GM21360 (cell line): ENCODE measurements around the gene CD8A.
A peak's percentile ranks its signal among the peaks of the same experiment; 100 is the strongest.

Experiments used
- ATAC-seq: cut with Tn5 transposase; IDR thresholded peaks from one replicate; pipeline ENCODE4 v1.9.1; 2021; ENCODE audit warnings: mild to moderate bottlenecking, moderate library complexity; ENCODE audit not compliant: unreplicated experiment

CD8A gene

GRCh38 chr2:86809481-86810121 is 18.9 kb upstream of the CD8A start:
- ATAC-seq = no peak

- ATAC-seq = peak; percentile 93
Observed at GRCh38 chr2:86808315-86809161, 17.8 kb upstream of the CD8A start.

GRCh38 chr2:86807468-86808275 is 17.0 kb upstream of the CD8A start:
- ATAC-seq = no peak

GRCh38 chr2:86807133-86807467 is 16.4 kb upstream of the CD8A start:
- no peak for ATAC-seq

GRCh38 chr2:86806059-86806857 is 15.5 kb upstream of the CD8A start:
- no peak for ATAC-seq

- no peak for ATAC-seq
Observed at GRCh38 chr2:86800856-86801567, 10.3 kb upstream of the CD8A start.

GRCh38 chr2:86794861-86795260 is 4.1 kb upstream of the CD8A start:
- ATAC-seq = no peak

- ATAC-seq = no peak
Observed at GRCh38 chr2:86793752-86794151, 3.0 kb upstream of the CD8A start.

GRCh38 chr2:86791573-86791972 is 860 bp upstream of the CD8A start:
- ATAC-seq = no peak

- ATAC-seq = no peak
Observed at GRCh38 chr2:86790134-86790675, 508 bp downstream of the CD8A start.

GRCh38 chr2:86789687-86790133 is 1.0 kb downstream of the CD8A start:
- ATAC-seq = no peak

- no peak for ATAC-seq
Observed at GRCh38 chr2:86788881-86789686, 1.6 kb downstream of the CD8A start.

GRCh38 chr2:86788165-86788564 is 2.5 kb downstream of the CD8A start:
- no peak for ATAC-seq

GRCh38 chr2:86787736-86788135 is 3.0 kb downstream of the CD8A start:
- ATAC-seq = no peak

GRCh38 chr2:86786001-86786536 is 4.6 kb downstream of the CD8A start:
- ATAC-seq = no peak

- ATAC-seq = no peak
Observed at GRCh38 chr2:86785456-86785855, 5.3 kb downstream of the CD8A start.

GRCh38 chr2:86783615-86784339 is 6.9 kb downstream of the CD8A start:
- ATAC-seq = peak; percentile 80

- no peak for ATAC-seq
Observed at GRCh38 chr2:86782748-86783147, 8.0 kb downstream of the CD8A start.
